Breast epithelium (tissue), 4 donors: ENCODE measurements around the gene KRT8. TPM values are rescaled to one million over a fixed set of nuclear protein-coding genes. Genes with fewer than 3 reads are reported as not detected.

Source experiments
- DNase-seq, 2 donors: peaks; one replicate each; pipeline ENCODE4 v3.0.0-alpha.2; 2019; ENCODE audit warnings: low spot score in 2 of 2
- H3K27ac ChIP-seq, 2 donors: fragments of 200-600 bp; sonication (generic) in 1 of 2; one replicate each; pipeline ENCODE4 v1.5.1; 2016 to 2019; ENCODE audit warnings: mild to moderate bottlenecking in 1 of 2
- H3K27me3 ChIP-seq, 2 donors: fragments of 200-600 bp; sonication (generic) in 1 of 2; one replicate each; pipeline versions ENCODE4 v1.5.1 to v1.6.0; 2017 to 2019; ENCODE audit warnings: control low read depth in 1 of 2, mild to moderate bottlenecking in 1 of 2
- H3K36me3 ChIP-seq: fragments of 200-600 bp; one replicate; pipeline ENCODE4 v1.5.1; 2019
- H3K4me1 ChIP-seq, 2 donors: fragments of 200-600 bp; sonication (generic); one replicate each; pipeline ENCODE4 v1.5.1; 2016 to 2019; ENCODE audit warnings: control low read depth in 1 of 2
- H3K4me3 ChIP-seq, 3 donors: fragments of 200-600 bp; sonication (generic); 1 replicate in 2 of 3; 2 replicates in 1 of 3; pipeline ENCODE4 v1.5.1; 2016 to 2019; ENCODE audit warnings: mild to moderate bottlenecking in 3 of 3, moderate library complexity in 2 of 3
- H3K9me3 ChIP-seq, 2 donors: fragments of 200-600 bp; sonication (generic) in 1 of 2; one replicate each; pipeline ENCODE4 v1.5.1; 2016 to 2019; ENCODE audit warnings: control low read depth in 1 of 2
- POLR2A ChIP-seq: fragments of 450-650 bp; IDR thresholded peaks from one replicate; pipeline ENCODE4 v1.6.1; 2016; ENCODE audit warnings: antibody characterized with exemption, mild to moderate bottlenecking, moderate library complexity
- POLR2AphosphoS5 ChIP-seq, 3 donors: sonication (generic); formaldehyde crosslinking; IDR thresholded peaks; one replicate each; pipeline ENCODE4 v1.6.1; 2017; ENCODE audit warnings: antibody characterized with exemption in 3 of 3
- intact Hi-C: fragments of 100-400 bp; cut with DNase I; formaldehyde crosslinking; loops from one replicate; pipeline ENCODE4 v1.15.1; 2023; ENCODE audit warnings: low total_unique reads
- total RNA-seq, 3 donors: library from RNA; depleted of rRNA; stranded (reverse); fragments of >200 nt; gene quantifications; one replicate each; pipeline ENCODE4 v1.1.0, GENCODE V29; 2016
- TF ChIP-seq, protein P1 (sequence below), 3 donors: fragments of 450-650 bp; IDR thresholded peaks; one replicate each; pipeline ENCODE4 v1.5.1; 2016 to 2017; ENCODE audit warnings: antibody characterized with exemption in 3 of 3, mild to moderate bottlenecking in 3 of 3, moderate library complexity in 3 of 3

Gene KRT8
- total RNA-seq, 3 donors from 2014 or later = 4.6 to 430 (median 153) TPM

DNA sequence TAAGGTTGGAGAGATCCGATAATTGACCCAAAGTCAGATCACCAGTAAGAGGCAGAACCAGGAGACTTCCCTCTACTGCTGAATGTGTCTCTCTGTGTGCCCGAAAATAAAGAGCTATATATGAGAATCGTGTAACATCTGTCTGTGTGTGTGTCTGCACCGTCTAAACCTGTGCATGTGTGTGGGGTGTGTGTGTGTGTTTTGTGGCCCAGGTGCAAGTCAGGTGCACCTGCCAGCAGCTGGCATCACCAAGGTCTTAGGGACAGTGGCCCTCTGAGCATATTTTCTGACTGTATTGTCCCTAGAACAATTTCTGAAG lies 31.4 kb downstream of the KRT8 start:
- no peaks in the 10 kb centered on the region for H3K27me3 ChIP-seq
- H3K4me3 ChIP-seq = peak overlapping the region; percentile 34 to 74 (median 52)
- peaks cover 4 to 22% of the 10 kb centered on the region in 2 donors for H3K4me1 ChIP-seq
- intact Hi-C loops = loop anchor here (5.0 to 10.0 kb wide), 2 partner anchors 509 to 726 kb away; partner anchors contain the start of gene KRT85
- peak overlapping the region; percentile 95 to 98 for H3K27ac ChIP-seq
- H3K36me3 ChIP-seq = no peaks in the 10 kb centered on the region
- no peak for TF ChIP-seq POLR2A
- no peak for TF ChIP-seq POLR2AphosphoS5 (IDR thresholded peaks at IDR 0.05)
- TF ChIP-seq, protein P1, sequence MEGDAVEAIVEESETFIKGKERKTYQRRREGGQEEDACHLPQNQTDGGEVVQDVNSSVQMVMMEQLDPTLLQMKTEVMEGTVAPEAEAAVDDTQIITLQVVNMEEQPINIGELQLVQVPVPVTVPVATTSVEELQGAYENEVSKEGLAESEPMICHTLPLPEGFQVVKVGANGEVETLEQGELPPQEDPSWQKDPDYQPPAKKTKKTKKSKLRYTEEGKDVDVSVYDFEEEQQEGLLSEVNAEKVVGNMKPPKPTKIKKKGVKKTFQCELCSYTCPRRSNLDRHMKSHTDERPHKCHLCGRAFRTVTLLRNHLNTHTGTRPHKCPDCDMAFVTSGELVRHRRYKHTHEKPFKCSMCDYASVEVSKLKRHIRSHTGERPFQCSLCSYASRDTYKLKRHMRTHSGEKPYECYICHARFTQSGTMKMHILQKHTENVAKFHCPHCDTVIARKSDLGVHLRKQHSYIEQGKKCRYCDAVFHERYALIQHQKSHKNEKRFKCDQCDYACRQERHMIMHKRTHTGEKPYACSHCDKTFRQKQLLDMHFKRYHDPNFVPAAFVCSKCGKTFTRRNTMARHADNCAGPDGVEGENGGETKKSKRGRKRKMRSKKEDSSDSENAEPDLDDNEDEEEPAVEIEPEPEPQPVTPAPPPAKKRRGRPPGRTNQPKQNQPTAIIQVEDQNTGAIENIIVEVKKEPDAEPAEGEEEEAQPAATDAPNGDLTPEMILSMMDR (IDR thresholded peaks at IDR 0.05) = no peak
- DNase-seq = no peak
- no peaks in the 10 kb centered on the region for H3K9me3 ChIP-seq

- H3K27me3 ChIP-seq = no peaks in the 10 kb centered on the region
- no peaks in the 10 kb centered on the region for H3K9me3 ChIP-seq
- no peak for TF ChIP-seq POLR2AphosphoS5 (IDR thresholded peaks at IDR 0.05)
- TF ChIP-seq POLR2A = no peak
- TF ChIP-seq, protein P1 (IDR thresholded peaks at IDR 0.05) = no peak
- DNase-seq = no peak
- peak overlapping the region; percentile 95 to 98 for H3K27ac ChIP-seq
- H3K4me3 ChIP-seq = no peak overlapping the region
- intact Hi-C loops = loop anchor here (5.0 to 10.0 kb wide), 2 partner anchors 508 to 726 kb away; partner anchors contain the start of gene KRT85
- no peaks in the 10 kb centered on the region for H3K36me3 ChIP-seq
- peaks cover 4 to 19% of the 10 kb centered on the region in 2 donors for H3K4me1 ChIP-seq
Measured at GRCh38 chr12:52872644-52873389, 32.1 kb downstream of the KRT8 start.

DNA sequence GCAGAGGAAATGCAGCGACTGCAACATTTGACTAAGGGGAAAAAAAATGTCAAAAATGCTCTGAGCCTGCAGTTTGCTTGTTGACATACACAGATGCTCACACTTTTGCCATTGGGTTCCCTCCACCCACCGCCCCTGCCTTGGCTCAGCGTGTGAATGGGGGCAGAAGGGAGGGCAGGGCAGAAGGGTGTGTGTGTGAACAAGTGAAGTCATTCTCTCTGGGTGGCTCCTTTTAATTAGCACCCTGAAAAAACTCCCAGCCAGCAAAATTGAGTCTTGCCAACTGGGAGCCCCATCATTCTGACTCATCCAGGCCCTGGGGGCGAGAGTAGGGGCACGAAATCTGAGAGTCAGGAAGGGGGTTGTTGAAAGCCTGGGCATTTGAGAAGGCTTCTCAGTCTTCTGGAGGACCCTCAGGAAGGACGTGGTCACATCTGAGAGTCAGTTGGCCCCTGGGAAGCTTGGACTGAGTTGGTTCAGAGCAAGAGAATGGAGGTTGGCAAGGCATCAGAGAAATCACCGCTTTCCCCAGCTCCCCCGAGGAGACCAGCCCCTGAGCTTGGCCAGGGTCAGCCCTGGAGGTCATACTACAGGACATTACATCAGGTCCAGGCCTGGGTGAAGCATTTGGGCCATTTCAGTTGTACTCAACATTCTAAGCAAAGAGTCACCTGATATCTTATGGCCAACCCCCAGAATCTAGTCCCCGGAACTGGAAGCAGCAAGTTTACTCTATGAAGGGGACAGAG lies 33.4 kb downstream of the KRT8 start:
- intact Hi-C loops = loop anchor here (5.0 to 10.0 kb wide), 2 partner anchors 507 to 724 kb away; partner anchors contain the start of gene KRT85
- H3K4me1 ChIP-seq = peaks cover 4 to 19% of the 10 kb centered on the region in 2 donors
- H3K27ac ChIP-seq = peak overlapping the region; percentile 95 to 98
- H3K36me3 ChIP-seq = no peaks in the 10 kb centered on the region
- peak in 1 of 2 donors; percentile 59 for DNase-seq
- no peaks in the 10 kb centered on the region for H3K27me3 ChIP-seq
- H3K4me3 ChIP-seq = no peak overlapping the region
- H3K9me3 ChIP-seq = no peaks in the 10 kb centered on the region
- TF ChIP-seq POLR2A (no peak), POLR2AphosphoS5 (IDR thresholded peaks at IDR 0.05) (no peak)
- TF ChIP-seq, protein P1 (IDR thresholded peaks at IDR 0.05) = no peak

DNA sequence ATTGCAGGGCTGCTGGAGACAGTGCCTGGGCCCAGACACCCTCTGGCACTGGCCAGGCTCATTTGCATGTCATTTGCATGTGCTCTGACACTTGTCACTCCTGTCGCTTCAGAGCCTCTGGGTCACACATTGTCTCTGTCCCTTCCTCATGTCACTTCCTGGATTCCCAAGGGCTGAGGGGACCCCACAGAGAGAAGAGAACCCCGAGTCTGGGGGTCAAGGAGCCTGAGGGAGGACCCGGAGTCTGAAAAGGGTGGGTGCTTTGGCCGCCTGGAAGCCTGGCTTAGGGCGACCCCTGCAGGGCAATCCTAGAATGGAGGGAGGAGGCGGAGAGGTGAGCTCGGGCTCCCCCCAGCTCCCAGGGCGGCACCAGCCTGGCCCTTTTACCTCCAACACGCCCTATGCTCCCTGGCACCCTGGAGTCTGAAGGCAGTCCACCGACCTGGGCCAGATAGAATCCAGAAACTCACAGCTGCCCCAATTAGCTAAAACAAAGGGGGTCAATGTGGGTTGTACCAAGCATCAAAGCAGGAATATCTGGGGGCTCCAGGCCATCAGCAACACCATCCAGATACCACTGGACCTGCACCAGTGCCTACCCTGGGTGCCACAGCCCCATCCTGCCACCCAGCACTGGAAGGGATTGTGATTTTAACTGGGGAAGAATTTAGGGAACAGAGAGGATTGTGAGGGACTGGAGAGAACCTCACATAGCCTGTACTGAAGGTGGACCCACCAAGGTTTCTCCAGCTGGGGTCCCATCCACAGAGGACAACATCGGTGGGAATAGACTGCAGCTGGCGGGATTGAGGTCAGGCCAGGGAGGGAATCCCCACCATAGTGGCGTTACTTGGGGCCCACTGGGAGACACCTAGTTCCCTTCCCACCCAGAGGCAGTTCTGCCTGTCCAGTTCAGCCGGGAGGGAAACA lies 34.2 kb downstream of the KRT8 start:
- DNase-seq = no peak
- intact Hi-C loops = loop anchor here (5.0 to 10.0 kb wide), 2 partner anchors 506 to 723 kb away; partner anchors contain the start of gene KRT85
- H3K27ac ChIP-seq = peak overlapping the region; percentile 95 to 98
- H3K4me1 ChIP-seq = peaks cover 4 to 19% of the 10 kb centered on the region in 2 donors
- H3K27me3 ChIP-seq = no peaks in the 10 kb centered on the region
- no peak for TF ChIP-seq POLR2A
- no peak for TF ChIP-seq POLR2AphosphoS5 (IDR thresholded peaks at IDR 0.05)
- TF ChIP-seq, protein P1 (IDR thresholded peaks at IDR 0.05) = peak; percentile 27 to 44 (median 38)
- H3K36me3 ChIP-seq = no peaks in the 10 kb centered on the region
- no peaks in the 10 kb centered on the region for H3K9me3 ChIP-seq
- no peak overlapping the region for H3K4me3 ChIP-seq
